HAP-1 (cell line): ENCODE data around the gene DLST.
A peak's percentile ranks its signal among the peaks of the same experiment; 100 is the strongest.

ENCODE experiments used
- DNase-seq, 2 experiments: peaks; one replicate each; pipeline ENCODE4 v3.0.0-alpha.2; 2016 to 2020; ENCODE audit warnings: low spot score in 2 of 2
- H3K27me3 ChIP-seq: fragments of 250-450 bp; sonication (Bioruptor Pico); 2 replicates; pipeline ENCODE4 v1.5.1; 2020; ENCODE audit warnings: low read depth, mild to moderate bottlenecking, moderate library complexity
- H3K36me3 ChIP-seq: fragments of 250-450 bp; sonication (Bioruptor Pico); replicated peaks from 2 replicates; pipeline ENCODE4 v1.5.1; 2020; ENCODE audit warnings: mild to moderate bottlenecking
- H3K4me1 ChIP-seq: fragments of 250-450 bp; sonication (Bioruptor Pico); 2 replicates; pipeline ENCODE4 v1.5.1; 2020; ENCODE audit warnings: mild to moderate bottlenecking
- H3K4me3 ChIP-seq: fragments of 250-450 bp; sonication (Bioruptor Pico); 2 replicates; pipeline ENCODE4 v1.5.1; 2020; ENCODE audit warnings: mild to moderate bottlenecking, moderate library complexity
- H3K9me3 ChIP-seq: fragments of 250-450 bp; sonication (Bioruptor Pico); 2 replicates; pipeline ENCODE4 v1.5.1; 2020; ENCODE audit warnings: mild to moderate bottlenecking, moderate library complexity
- in situ Hi-C: fragments of 300-500 bp; cut with MboI; formaldehyde crosslinking; loops from 3 replicates; pipeline ENCODE4 v1.14.3; 2020; ENCODE audit warnings: low sequenced_read_pairs, inconsistent platforms, mixed read lengths

DLST gene

GRCh38 chr14:74852922-74853530 is 28.7 kb upstream of the DLST start:
- Histone ChIP-seq H3K9me3 (no peaks in the 10 kb centered on the region), H3K4me1 (no peaks in the 10 kb centered on the region), H3K4me3 (no peak overlapping the region), H3K36me3 (no peaks in the 10 kb centered on the region), H3K27me3 (no peaks in the 10 kb centered on the region)
- in situ Hi-C loops, result no loop called here
- no peak for DNase-seq

- no peak for DNase-seq
- no peaks in the 10 kb centered on the region for H3K27me3 ChIP-seq
- H3K4me1 ChIP-seq, result no peaks in the 10 kb centered on the region
- in situ Hi-C loops, result no loop called here
- H3K36me3 ChIP-seq, result no peaks in the 10 kb centered on the region
- H3K9me3 ChIP-seq, result no peaks in the 10 kb centered on the region
- no peak overlapping the region for H3K4me3 ChIP-seq
Observed at GRCh38 chr14:74853581-74853980, 28.1 kb upstream of the DLST start.

GRCh38 chr14:74855021-74855420 is 26.7 kb upstream of the DLST start:
- in situ Hi-C loops, result no loop called here
- Histone ChIP-seq H3K36me3 (no peaks in the 10 kb centered on the region), H3K9me3 (no peaks in the 10 kb centered on the region), H3K27me3 (no peaks in the 10 kb centered on the region), H3K4me3 (no peak overlapping the region), H3K4me1 (no peaks in the 10 kb centered on the region)
- DNase-seq, result no peak

- no peaks in the 10 kb centered on the region for H3K27me3 ChIP-seq
- no peak overlapping the region for H3K4me3 ChIP-seq
- H3K4me1 ChIP-seq, result no peaks in the 10 kb centered on the region
- H3K36me3 ChIP-seq, result no peaks in the 10 kb centered on the region
- in situ Hi-C loops, result no loop called here
- H3K9me3 ChIP-seq, result no peaks in the 10 kb centered on the region
- DNase-seq, result no peak
Observed at GRCh38 chr14:74855945-74856344, 25.8 kb upstream of the DLST start.

GRCh38 chr14:74856366-74856765 is 25.4 kb upstream of the DLST start:
- no peak for DNase-seq
- Histone ChIP-seq H3K9me3 (no peaks in the 10 kb centered on the region), H3K4me1 (no peaks in the 10 kb centered on the region; the same call in 1 of the 2 replicates), H3K27me3 (no peaks in the 10 kb centered on the region), H3K36me3 (no peaks in the 10 kb centered on the region), H3K4me3 (no peak overlapping the region)
- in situ Hi-C loops, result no loop called here

GRCh38 chr14:74858022-74858421 is 23.7 kb upstream of the DLST start:
- H3K4me3 ChIP-seq, result no peak overlapping the region
- DNase-seq, result no peak
- H3K27me3 ChIP-seq, result no peaks in the 10 kb centered on the region
- no peaks in the 10 kb centered on the region for H3K9me3 ChIP-seq
- no peaks in the 10 kb centered on the region; the same call in 1 of the 2 replicates for H3K4me1 ChIP-seq
- in situ Hi-C loops, result no loop called here
- H3K36me3 ChIP-seq, result no peaks in the 10 kb centered on the region

- Histone ChIP-seq H3K9me3 (no peaks in the 10 kb centered on the region), H3K36me3 (no peaks in the 10 kb centered on the region), H3K27me3 (no peaks in the 10 kb centered on the region), H3K4me3 (no peak overlapping the region), H3K4me1 (no peaks in the 10 kb centered on the region; the same call in 1 of the 2 replicates)
- in situ Hi-C loops, result no loop called here
- no peak for DNase-seq
Observed at GRCh38 chr14:74859757-74860552, 21.8 kb upstream of the DLST start.

- H3K9me3 ChIP-seq, result no peaks in the 10 kb centered on the region
Observed at GRCh38 chr14:74860899-74861733, 20.6 kb upstream of the DLST start.

GRCh38 chr14:74861734-74862090 is 20.0 kb upstream of the DLST start:
- DNase-seq, result no peak
- H3K4me3 ChIP-seq, result no peak overlapping the region
- H3K9me3 ChIP-seq, result no peaks in the 10 kb centered on the region
- in situ Hi-C loops, result no loop called here
- H3K27me3 ChIP-seq, result no peaks in the 10 kb centered on the region
- no peaks in the 10 kb centered on the region; the same call in 1 of the 2 replicates for H3K4me1 ChIP-seq
- no peaks in the 10 kb centered on the region for H3K36me3 ChIP-seq

More at GRCh38 chr14:74860899-74861733, 20.6 kb upstream of the DLST start:
- Histone ChIP-seq H3K36me3 (no peaks in the 10 kb centered on the region), H3K4me3 (no peak overlapping the region), H3K27me3 (no peaks in the 10 kb centered on the region), H3K4me1 (no peaks in the 10 kb centered on the region; the same call in 1 of the 2 replicates)
- in situ Hi-C loops, result no loop called here
- peak; percentile 64 to 95 for DNase-seq

GRCh38 chr14:74863274-74863673 is 18.4 kb upstream of the DLST start:
- H3K9me3 ChIP-seq, result no peaks in the 10 kb centered on the region
- H3K27me3 ChIP-seq, result no peaks in the 10 kb centered on the region
- DNase-seq, result no peak
- no peaks in the 10 kb centered on the region; the same call in 1 of the 2 replicates for H3K4me1 ChIP-seq
- in situ Hi-C loops, result no loop called here
- no peaks in the 10 kb centered on the region for H3K36me3 ChIP-seq
- no peak overlapping the region for H3K4me3 ChIP-seq

- no peaks in the 10 kb centered on the region for H3K9me3 ChIP-seq
- no peak overlapping the region for H3K4me3 ChIP-seq
- H3K36me3 ChIP-seq, result no peaks in the 10 kb centered on the region
- H3K27me3 ChIP-seq, result no peaks in the 10 kb centered on the region
- no peak for DNase-seq
- no peaks in the 10 kb centered on the region; the same call in 1 of the 2 replicates for H3K4me1 ChIP-seq
- in situ Hi-C loops, result no loop called here
Observed at GRCh38 chr14:74864198-74864597, 17.5 kb upstream of the DLST start.

- H3K36me3 ChIP-seq, result no peaks in the 10 kb centered on the region
- no peaks in the 10 kb centered on the region for H3K27me3 ChIP-seq
- no peaks in the 10 kb centered on the region; the same call in 1 of the 2 replicates for H3K4me1 ChIP-seq
- H3K9me3 ChIP-seq, result no peaks in the 10 kb centered on the region
- H3K4me3 ChIP-seq, result no peak overlapping the region
- in situ Hi-C loops, result no loop called here
- no peak for DNase-seq
Observed at GRCh38 chr14:74865156-74865555, 16.6 kb upstream of the DLST start.

GRCh38 chr14:74866708-74867389 is 14.9 kb upstream of the DLST start:
- Histone ChIP-seq H3K9me3 (no peaks in the 10 kb centered on the region), H3K4me1 (no peaks in the 10 kb centered on the region), H3K4me3 (no peak overlapping the region), H3K27me3 (no peaks in the 10 kb centered on the region), H3K36me3 (no peaks in the 10 kb centered on the region)
- in situ Hi-C loops, result no loop called here
- DNase-seq, result no peak
